Trophoblast cell (in vitro differentiated cells and primary cell): ENCODE measurements around the gene LRRC4B.
A peak's percentile ranks its signal among the peaks of the same experiment; 100 is the strongest.

Experiments
- DNase-seq, 2 donors: peaks; one replicate each; pipeline ENCODE4 v3.0.0-alpha.2; 2016
- H2AFZ ChIP-seq: 2 replicates; pipeline ENCODE4 v1.6.1; 2013; ENCODE audit warnings: low read length, moderate library complexity, mild to moderate bottlenecking; ENCODE audit not compliant: insufficient read depth, poor library complexity
- H2AK5ac ChIP-seq: 2 replicates; pipeline ENCODE4 v1.6.1; 2013; ENCODE audit warnings: mild to moderate bottlenecking, low read length
- H2BK120ac ChIP-seq: 2 replicates; pipeline ENCODE4 v1.6.1; 2013; ENCODE audit warnings: low read length, mild to moderate bottlenecking, moderate library complexity; ENCODE audit not compliant: insufficient read depth, poor library complexity
- H2BK12ac ChIP-seq: 2 replicates; pipeline ENCODE4 v1.6.1; 2013; ENCODE audit warnings: mild to moderate bottlenecking, low read length, moderate library complexity
- H2BK5ac ChIP-seq: 2 replicates; pipeline ENCODE4 v1.6.1; 2013; ENCODE audit warnings: low read length, low read depth, moderate library complexity, mild to moderate bottlenecking; ENCODE audit not compliant: poor library complexity
- H3K14ac ChIP-seq: 2 replicates; pipeline ENCODE4 v1.6.1; 2013; ENCODE audit warnings: mild to moderate bottlenecking, low read length
- H3K18ac ChIP-seq: 2 replicates; pipeline ENCODE4 v1.6.1; 2013; ENCODE audit warnings: mild to moderate bottlenecking, low read length
- H3K23ac ChIP-seq: 2 replicates; pipeline ENCODE4 v1.6.1; 2013; ENCODE audit warnings: low read length
- H3K27ac ChIP-seq: 2 replicates; pipeline ENCODE4 v1.5.1; 2013; ENCODE audit warnings: low read depth, mild to moderate bottlenecking, inconsistent platforms, low read length, moderate library complexity
- H3K27me3 ChIP-seq: 2 replicates; pipeline ENCODE4 v1.6.1; 2013; ENCODE audit warnings: inconsistent platforms, mild to moderate bottlenecking, low read length, moderate library complexity; ENCODE audit not compliant: insufficient read depth
- H3K36me3 ChIP-seq, 2 experiments: 1 replicate in 1 of 2; 2 replicates in 1 of 2; pipeline ENCODE4 v1.6.1; 2013; ENCODE audit warnings: low read length in 2 of 2, mild to moderate bottlenecking in 2 of 2, moderate library complexity in 1 of 2; ENCODE audit not compliant: insufficient read depth in 2 of 2, control insufficient read depth in 1 of 2
- H3K4ac ChIP-seq: 2 replicates; pipeline ENCODE4 v1.6.1; 2013; ENCODE audit warnings: low read depth, mild to moderate bottlenecking, low read length, moderate library complexity
- H3K4me1 ChIP-seq, 2 experiments: 1 replicate in 1 of 2; 2 replicates in 1 of 2; pipeline ENCODE4 v1.6.1; 2013; ENCODE audit warnings: low read length in 2 of 2, mild to moderate bottlenecking in 2 of 2, moderate library complexity in 1 of 2; ENCODE audit not compliant: insufficient read depth in 2 of 2, control insufficient read depth in 1 of 2
- H3K4me2 ChIP-seq: 2 replicates; pipeline ENCODE4 v1.6.1; 2013; ENCODE audit warnings: inconsistent platforms, mild to moderate bottlenecking, low read length, moderate library complexity
- H3K4me3 ChIP-seq: 2 replicates; pipeline ENCODE4 v1.5.1; 2013; ENCODE audit warnings: mild to moderate bottlenecking, low read depth, low read length, inconsistent platforms
- H3K79me1 ChIP-seq: one replicate; pipeline ENCODE4 v1.6.1; 2013; ENCODE audit warnings: low read length
- H3K79me2 ChIP-seq: 2 replicates; pipeline ENCODE4 v1.6.1; 2013; ENCODE audit warnings: low read length, mild to moderate bottlenecking; ENCODE audit not compliant: control insufficient read depth, insufficient read depth, poor library complexity
- H3K9ac ChIP-seq: 2 replicates; pipeline ENCODE4 v1.6.1; 2013; ENCODE audit warnings: mild to moderate bottlenecking, low read length
- H3K9me3 ChIP-seq: 2 replicates; pipeline ENCODE4 v1.6.1; 2013; ENCODE audit warnings: low read depth, mild to moderate bottlenecking, control low read depth, inconsistent platforms, low read length; ENCODE audit not compliant: insufficient read depth
- H4K12ac ChIP-seq: 2 replicates; pipeline ENCODE4 v1.6.1; 2013; ENCODE audit warnings: low read depth, mild to moderate bottlenecking, low read length, moderate library complexity
- H4K8ac ChIP-seq: 2 replicates; pipeline ENCODE4 v1.6.1; 2013; ENCODE audit warnings: low read depth, mild to moderate bottlenecking, low read length, moderate library complexity
- H4K91ac ChIP-seq: one replicate; pipeline ENCODE4 v1.6.1; 2013; ENCODE audit warnings: low read depth, mild to moderate bottlenecking, low read length, moderate library complexity
- WGBS: extraction: QIAGEN DNeasy Blood & Tissue Kit; methylation state at CpG from one replicate; pipeline ENCODE4 v1.1.7; 2013; ENCODE audit warnings: missing lambda C conversion rate; ENCODE audit not compliant: insufficient read length, insufficient coverage; ENCODE audit errors: extremely low coverage; 5-methylcytosine and 5-hydroxymethylcytosine counted together

The LRRC4B gene

DNA sequence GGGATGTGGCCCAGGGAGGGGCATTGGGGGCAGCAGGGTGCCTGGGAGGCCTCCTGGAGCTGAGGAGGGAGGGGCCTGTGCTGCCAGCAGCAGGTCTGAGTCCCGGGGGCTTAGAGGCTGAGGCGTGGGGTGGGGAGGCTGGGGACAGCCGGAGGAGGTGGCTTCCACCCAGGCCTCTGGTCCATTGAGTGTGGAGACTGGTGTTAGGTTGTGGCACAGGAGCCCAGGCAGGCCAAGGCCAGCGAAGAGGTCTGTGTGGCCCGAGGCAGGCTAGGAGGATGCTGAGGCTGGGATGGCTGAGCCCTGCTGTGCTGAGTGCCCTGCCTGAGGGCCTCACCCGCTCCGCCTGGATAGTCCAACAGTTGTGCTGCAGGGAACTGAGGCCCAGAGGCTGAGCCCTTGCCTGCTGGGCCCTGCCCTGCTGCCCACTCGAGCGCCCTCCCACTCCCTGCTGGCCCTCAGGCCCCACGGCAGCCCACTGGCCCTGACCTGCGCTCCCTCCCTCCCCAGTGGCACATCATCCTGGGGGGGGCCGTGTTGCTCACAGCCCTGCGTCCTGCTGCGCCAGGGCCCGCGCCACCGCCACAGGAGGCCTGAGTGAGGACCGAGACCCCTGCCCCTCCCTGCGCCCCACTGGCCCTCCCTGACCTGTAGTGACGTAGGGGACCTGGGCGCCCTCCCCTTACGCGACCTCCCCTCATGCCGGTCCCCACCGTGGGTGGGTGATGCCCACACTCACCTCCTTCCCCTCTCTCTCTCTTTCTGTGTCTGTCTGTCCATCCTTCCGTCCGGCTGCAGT is 86.7 kb downstream of the LRRC4B start:
- Histone ChIP-seq H2AK5ac (no peak overlapping the region), H3K23ac (no peak overlapping the region), H3K36me3 (peaks cover 49 to 56% of the 10 kb centered on the region in 2 experiments), H2BK12ac (no peak overlapping the region), H3K9ac (no peak overlapping the region), H3K9me3 (peaks cover 2% of the 10 kb centered on the region), H3K79me2 (peaks cover 3% of the 10 kb centered on the region), H2BK120ac (no peak overlapping the region), H3K27ac (no peak overlapping the region), H3K27me3 (no peaks in the 10 kb centered on the region), H4K8ac (no peak overlapping the region), H4K91ac (no peak overlapping the region), H2BK5ac (no peak overlapping the region), H2AFZ (no peak overlapping the region), H3K4me2 (no peak overlapping the region), H4K12ac (no peak overlapping the region), H3K4me3 (no peak overlapping the region), H3K18ac (no peak overlapping the region), H3K4ac (no peak overlapping the region), H3K79me1 (peaks cover under 1% of the 10 kb centered on the region), H3K4me1 (peaks cover 3 to 8% of the 10 kb centered on the region in 2 experiments), H3K14ac (no peak overlapping the region)
- no peak for DNase-seq
- no CpG with 5 or more reads among the region's 27 CpGs for WGBS

DNA sequence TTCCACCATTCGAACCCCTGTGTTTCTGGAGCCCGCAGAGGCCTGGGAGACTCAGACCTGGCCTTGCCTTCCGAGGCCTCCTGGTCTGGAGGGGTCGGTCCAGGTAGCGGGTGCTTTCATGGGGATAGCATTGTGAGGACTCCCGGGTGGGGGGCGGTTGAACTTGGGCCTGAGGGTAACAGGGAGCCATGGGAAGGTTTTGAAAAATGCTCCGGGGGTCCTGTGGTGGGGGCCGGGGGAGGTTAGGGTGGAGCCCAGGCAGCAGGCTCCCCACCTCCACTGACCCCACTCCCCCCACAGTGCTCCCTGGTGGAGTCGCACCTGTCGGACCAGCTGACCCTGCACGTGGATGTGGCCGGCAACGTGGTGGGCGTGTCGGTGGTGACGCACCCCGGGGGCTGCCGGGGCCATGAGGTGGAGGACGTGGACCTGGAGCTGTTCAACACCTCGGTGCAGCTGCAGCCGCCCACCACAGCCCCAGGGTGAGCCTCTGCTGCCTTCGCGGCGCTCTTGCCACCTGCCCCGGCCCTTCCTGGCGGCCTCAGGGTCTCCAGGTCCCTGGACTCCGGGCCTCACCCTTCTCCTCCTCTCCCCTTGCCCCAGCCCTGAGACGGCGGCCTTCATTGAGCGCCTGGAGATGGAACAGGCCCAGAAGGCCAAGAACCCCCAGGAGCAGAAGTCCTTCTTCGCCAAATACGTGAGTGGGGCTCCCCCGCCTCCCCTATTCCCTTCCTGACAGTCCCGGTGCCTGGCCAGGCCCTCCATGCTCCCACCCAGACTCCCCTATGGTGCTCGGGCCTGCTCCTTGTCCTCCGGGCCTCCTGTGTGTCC is 87.7 kb downstream of the LRRC4B start:
- Histone ChIP-seq H3K23ac (no peak overlapping the region), H2BK12ac (no peak overlapping the region), H3K27ac (no peak overlapping the region), H3K9ac (no peak overlapping the region), H3K79me2 (peaks cover 5% of the 10 kb centered on the region), H3K14ac (no peak overlapping the region), H3K4me1 (peaks cover 3 to 13% of the 10 kb centered on the region in 2 experiments), H3K18ac (no peak overlapping the region), H3K4me3 (no peak overlapping the region), H4K12ac (no peak overlapping the region), H2AK5ac (no peak overlapping the region), H2AFZ (no peak overlapping the region), H2BK5ac (no peak overlapping the region), H3K9me3 (peaks cover 4% of the 10 kb centered on the region), H3K36me3 (peaks cover 49 to 53% of the 10 kb centered on the region in 2 experiments), H3K4ac (no peak overlapping the region), H3K79me1 (peaks cover 3% of the 10 kb centered on the region), H4K8ac (no peak overlapping the region), H2BK120ac (no peak overlapping the region), H4K91ac (no peak overlapping the region), H3K4me2 (no peak overlapping the region), H3K27me3 (no peaks in the 10 kb centered on the region)
- no peak for DNase-seq
- WGBS, result no CpG with 5 or more reads among the region's 37 CpGs

- Histone ChIP-seq H3K27me3 (no peaks in the 10 kb centered on the region), H3K36me3 (peaks cover 49 to 53% of the 10 kb centered on the region in 2 experiments), H3K4me1 (peaks cover 3 to 13% of the 10 kb centered on the region in 2 experiments), H3K4me3 (no peak overlapping the region), H4K12ac (no peak overlapping the region), H3K79me2 (peaks cover 5% of the 10 kb centered on the region), H3K79me1 (peaks cover 3% of the 10 kb centered on the region), H4K8ac (no peak overlapping the region), H3K27ac (no peak overlapping the region), H3K4me2 (no peak overlapping the region), H3K9me3 (peaks cover 4% of the 10 kb centered on the region), H3K9ac (no peak overlapping the region), H4K91ac (no peak overlapping the region), H2AFZ (no peak overlapping the region), H3K18ac (no peak overlapping the region), H3K14ac (no peak overlapping the region), H3K23ac (no peak overlapping the region), H3K4ac (no peak overlapping the region), H2BK12ac (no peak overlapping the region), H2BK120ac (no peak overlapping the region), H2BK5ac (no peak overlapping the region), H2AK5ac (no peak overlapping the region)
- no CpG with 5 or more reads among the region's 16 CpGs for WGBS
- DNase-seq, result no peak
These were observed 88.4 kb downstream of the LRRC4B start for GRCh38 chr19:50479761-50480251.

DNA sequence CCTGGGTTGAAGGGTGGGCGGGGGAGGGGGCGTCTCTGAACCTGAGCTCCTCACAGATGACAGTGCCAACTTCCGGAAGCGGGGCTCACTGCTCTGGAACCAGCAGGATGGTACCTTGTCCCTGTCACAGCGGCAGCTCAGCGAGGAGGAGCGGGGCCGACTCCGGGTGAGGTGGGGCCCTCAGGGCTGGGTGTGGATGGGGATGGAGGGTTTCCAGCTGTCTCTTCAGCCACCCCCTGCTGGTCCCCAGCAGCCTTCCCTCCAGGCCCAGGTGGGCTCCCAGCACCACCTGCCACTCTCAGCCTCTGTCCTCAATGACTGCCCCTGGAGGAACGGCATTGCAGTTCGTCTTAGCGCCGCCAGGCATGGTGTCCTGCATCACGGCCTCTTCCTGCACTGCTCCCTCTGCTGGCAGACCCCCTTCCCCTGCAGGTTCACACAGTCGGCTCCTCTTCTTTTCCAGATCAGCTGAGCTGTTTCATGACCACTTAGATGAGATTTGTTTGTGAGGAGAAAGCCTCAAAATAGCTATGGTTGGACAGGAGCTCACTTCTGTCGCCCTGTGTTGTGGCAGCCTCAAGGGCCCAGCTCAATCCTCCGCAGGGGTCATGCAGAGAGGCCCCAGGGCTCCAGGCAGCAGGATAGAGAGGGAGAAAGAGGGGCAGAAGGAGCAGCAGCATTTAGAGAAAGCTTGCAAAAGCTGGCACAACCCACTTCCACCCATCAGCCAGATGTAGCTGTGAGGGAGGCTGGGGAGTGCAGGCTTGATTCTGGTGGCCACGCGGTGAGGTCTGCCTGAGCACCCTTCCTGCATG is 89.1 kb downstream of the LRRC4B start:
- Histone ChIP-seq H3K27ac (no peak overlapping the region), H3K4me1 (peaks cover 3 to 13% of the 10 kb centered on the region in 2 experiments), H3K79me2 (peaks cover 5% of the 10 kb centered on the region), H3K4me3 (no peak overlapping the region), H2BK5ac (no peak overlapping the region), H3K79me1 (peaks cover 3% of the 10 kb centered on the region), H3K36me3 (peaks cover 49 to 53% of the 10 kb centered on the region in 2 experiments), H3K9me3 (peaks cover 4% of the 10 kb centered on the region), H4K12ac (no peak overlapping the region), H3K9ac (no peak overlapping the region), H3K14ac (no peak overlapping the region), H2BK12ac (no peak overlapping the region), H3K4me2 (no peak overlapping the region), H4K8ac (no peak overlapping the region), H3K23ac (no peak overlapping the region), H2BK120ac (no peak overlapping the region), H3K4ac (no peak overlapping the region), H3K27me3 (no peaks in the 10 kb centered on the region), H2AK5ac (no peak overlapping the region), H2AFZ (no peak overlapping the region), H4K91ac (no peak overlapping the region), H3K18ac (no peak overlapping the region)
- peak; percentile 25 to 47 for DNase-seq
- WGBS, result no CpG with 5 or more reads among the region's 19 CpGs
